ENCODE results near the gene PPP2R5E. TPM values are rescaled to one million over a fixed set of nuclear protein-coding genes. Genes with fewer than 3 reads are reported as not detected.

PPP2R5E gene
- total and polyA plus RNA-seq, 10 of the 15 experiments (the other 5 are each of a cell fraction or from before 2014, with no cell fraction given): 11.4 to 56.2 (median 22.7) TPM

DNA sequence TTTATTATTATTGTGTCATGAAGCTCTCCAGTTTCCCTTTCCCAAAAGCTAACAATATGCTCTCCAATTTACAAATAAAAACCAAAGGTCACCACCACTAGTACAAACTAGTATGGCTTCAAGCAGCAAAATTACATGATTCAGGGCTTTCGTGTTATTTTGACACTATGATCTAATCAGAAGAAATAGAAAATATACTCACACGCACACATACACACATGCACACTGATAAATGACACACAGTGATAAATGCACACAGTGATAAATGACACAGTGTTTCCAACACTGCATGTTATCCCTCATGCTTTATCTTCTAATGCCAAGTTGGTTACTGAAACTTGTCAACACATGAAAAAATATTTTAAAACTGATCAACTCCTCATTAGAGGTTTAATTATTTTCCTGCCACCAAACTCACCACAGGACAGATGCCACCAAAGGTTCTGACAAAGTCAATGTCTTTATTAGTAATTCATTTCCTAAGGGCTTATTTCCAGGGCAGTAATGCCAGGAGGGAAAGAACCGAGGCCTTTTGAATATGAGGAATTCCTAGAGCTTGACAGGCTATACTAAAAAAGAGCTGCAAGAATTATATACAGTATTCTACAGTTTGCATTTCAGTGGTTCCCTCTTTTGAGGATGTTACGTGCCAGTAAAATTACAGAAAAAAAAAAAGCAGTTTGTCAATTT, 82.4 kb downstream of the PPP2R5E start:
- Histone ChIP-seq H3K27ac (ENCODE audit: control insufficient read depth, insufficient read depth) (no peak overlapping the region), H3K4me3 (no peak overlapping the region), H3K36me3 (ENCODE audit: control insufficient read depth in 2 of 2, insufficient read depth in 2 of 2, low read length in 1 of 2) (no peaks in the 10 kb centered on the region; a peak in 2 of 4 replicates), H3K4me2 (ENCODE audit: control insufficient read depth, insufficient read depth) (no peak overlapping the region), H3K27me3 (replicated peaks in 1 of 2; ENCODE audit: control insufficient read depth in 2 of 2, insufficient read depth in 2 of 2, low read length in 1 of 2) (no peaks in the 10 kb centered on the region), H4K20me1 (ENCODE audit: control insufficient read depth, insufficient read depth) (no peaks in the 10 kb centered on the region; the same call in 1 of the 2 replicates), H3K4me1 (ENCODE audit: control insufficient read depth, insufficient read depth, low read length) (no peaks in the 10 kb centered on the region), H2AFZ (ENCODE audit: control insufficient read depth, low read depth, low read length) (no peak overlapping the region), H3K9me3 (replicated peaks; ENCODE audit: control insufficient read depth, insufficient read depth, low read length) (no peaks in the 10 kb centered on the region; the same call in 2 of the 3 replicates), H3K9ac (ENCODE audit: control insufficient read depth, insufficient read depth, low read length) (no peak overlapping the region), H3K79me2 (ENCODE audit: control insufficient read depth, insufficient read depth, low read length) (peaks cover 36% of the 10 kb centered on the region)
- intact Hi-C loops (cut with micrococcal nuclease; ENCODE audit: unreplicated experiment) (no loop called here), in situ Hi-C loops (cut with MboI) (no loop called here)
- SMC1A ChIA-PET (ENCODE audit: uncharacterized antibody, unreplicated experiment): interaction anchor here (0.6 to 1.7 kb wide), 3 partner anchors 39 to 50 kb away, joined by 3 to 4 read pairs (median 4); no protein-coding TSS in a partner anchor
- ATAC-seq (no peak), FAIRE-seq (no peak), DNase-seq (ENCODE audit: low read depth, low spot score) (no peak)
- POLR2A ChIA-PET: no interaction called here
- no TSS peak for BruUV-seq (replicated peaks)
- CTCF ChIA-PET: interaction anchor here (0.7 kb wide), 1 partner anchor 12 kb away, joined by 3 read pairs; no protein-coding TSS in a partner anchor
- RAD21 ChIA-PET (ENCODE audit: unreplicated experiment): no interaction called here
- no peak for TF ChIP-seq SP1 (IDR thresholded peaks at IDR 0.05; ENCODE audit: low read depth, low read length)
- TF ChIP-seq KAT2A (conservative IDR thresholded peaks at IDR 0.05; ENCODE audit: control insufficient read depth, low read depth, low read length): no peak
- TF ChIP-seq BHLHE40 (IDR thresholded peaks at IDR 0.05; ENCODE audit: borderline replicate concordance in 1 of 2, low read depth in 2 of 2, low read length in 1 of 2): no peak
- no peak for TF ChIP-seq YY1 (IDR thresholded peaks at IDR 0.05; ENCODE audit: low read depth, low read length)
- no peak for TF ChIP-seq MYB (IDR thresholded peaks at IDR 0.05; ENCODE audit: borderline replicate concordance, low read depth, low read length)
- TF ChIP-seq, protein P1, sequence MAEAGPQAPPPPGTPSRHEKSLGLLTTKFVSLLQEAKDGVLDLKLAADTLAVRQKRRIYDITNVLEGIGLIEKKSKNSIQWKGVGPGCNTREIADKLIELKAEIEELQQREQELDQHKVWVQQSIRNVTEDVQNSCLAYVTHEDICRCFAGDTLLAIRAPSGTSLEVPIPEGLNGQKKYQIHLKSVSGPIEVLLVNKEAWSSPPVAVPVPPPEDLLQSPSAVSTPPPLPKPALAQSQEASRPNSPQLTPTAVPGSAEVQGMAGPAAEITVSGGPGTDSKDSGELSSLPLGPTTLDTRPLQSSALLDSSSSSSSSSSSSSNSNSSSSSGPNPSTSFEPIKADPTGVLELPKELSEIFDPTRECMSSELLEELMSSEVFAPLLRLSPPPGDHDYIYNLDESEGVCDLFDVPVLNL (IDR thresholded peaks at IDR 0.05; ENCODE audit: low read depth, low read length): no peak
- TF ChIP-seq NR2F1 (conservative IDR thresholded peaks at IDR 0.05): no peak
- no peak for TF ChIP-seq ZNF592 (IDR thresholded peaks at IDR 0.05)
- TF ChIP-seq RCOR1 (conservative IDR thresholded peaks at IDR 0.05; ENCODE audit: low read depth, low read length): no peak
- TF ChIP-seq, protein P2, sequence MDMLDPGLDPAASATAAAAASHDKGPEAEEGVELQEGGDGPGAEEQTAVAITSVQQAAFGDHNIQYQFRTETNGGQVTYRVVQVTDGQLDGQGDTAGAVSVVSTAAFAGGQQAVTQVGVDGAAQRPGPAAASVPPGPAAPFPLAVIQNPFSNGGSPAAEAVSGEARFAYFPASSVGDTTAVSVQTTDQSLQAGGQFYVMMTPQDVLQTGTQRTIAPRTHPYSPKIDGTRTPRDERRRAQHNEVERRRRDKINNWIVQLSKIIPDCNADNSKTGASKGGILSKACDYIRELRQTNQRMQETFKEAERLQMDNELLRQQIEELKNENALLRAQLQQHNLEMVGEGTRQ (IDR thresholded peaks at IDR 0.05; ENCODE audit: borderline replicate concordance, low read depth, low read length): no peak
- TF ChIP-seq TCF12 (IDR thresholded peaks at IDR 0.05; ENCODE audit: low read depth, low read length): no peak
- no peak for TF ChIP-seq RFX5 (IDR thresholded peaks at IDR 0.05; ENCODE audit: low read depth, low read length)
- 97% methylated on average over 4 of the region's 4 CpGs for WGBS (ENCODE audit: insufficient coverage, insufficient replicate concordance, low lambda C conversion rate, missing lambda C conversion rate)

Data from GM12878 (cell line).